H1 (cell line): ENCODE measurements around the gene SCNM1. TPM values are rescaled to one million over a fixed set of nuclear protein-coding genes. Genes with fewer than 3 reads are reported as not detected.

Source experiments
- CTCF ChIA-PET: fragments of 300-600 bp; sonication (Branson Sonifier 250); formaldehyde crosslinking; loops from one replicate; lab custom pipeline; 2021; ENCODE audit not compliant: partially characterized antibody; lab: Charles Lee
- POLR2A ChIA-PET: fragments of 300-600 bp; sonication (Branson Sonifier 250); formaldehyde crosslinking; loops from one replicate; lab custom pipeline; 2021; ENCODE audit warnings: inconsistent platforms; ENCODE audit not compliant: partially characterized antibody; lab: Charles Lee
- DNase-seq, 2 experiments: peaks; one replicate each; pipeline versions ENCODE4 v3.0.0 to v3.0.0-alpha.2; 2010 to 2022; ENCODE audit warnings: low spot score in 2 of 2, low read depth in 1 of 2, mixed read lengths in 1 of 2
- FAIRE-seq: peaks from 2 replicates; lab custom pipeline; 2011; peaks lifted over from hg19 to GRCh38; lab: Jason Lieb, UNC
- H2AFZ ChIP-seq: 2 replicates; pipeline ENCODE4 v1.8.1; 2012; ENCODE audit warnings: low read length, inconsistent platforms
- H2AK5ac ChIP-seq: 2 replicates; pipeline ENCODE4 v1.6.1; 2013; ENCODE audit warnings: low read depth, low read length
- H2BK120ac ChIP-seq: replicated peaks from 2 replicates; pipeline ENCODE3; 2013; ENCODE audit warnings: low read depth, low read length, inconsistent platforms
- H2BK12ac ChIP-seq: 2 replicates; pipeline ENCODE4 v1.6.1; 2013; ENCODE audit warnings: low read depth, low read length
- H2BK15ac ChIP-seq: 2 replicates; pipeline ENCODE4 v1.6.1; 2013; ENCODE audit warnings: low read length
- H2BK20ac ChIP-seq: 2 replicates; pipeline ENCODE4 v1.6.1; 2013; ENCODE audit warnings: low read length
- H2BK5ac ChIP-seq: 2 replicates; pipeline ENCODE4 v1.6.1; 2013; ENCODE audit warnings: low read depth, low read length
- H3K14ac ChIP-seq: 2 replicates; pipeline ENCODE4 v1.6.1; 2013; ENCODE audit warnings: inconsistent platforms; ENCODE audit not compliant: insufficient read length
- H3K18ac ChIP-seq: 2 replicates; pipeline ENCODE4 v1.6.1; 2013; ENCODE audit warnings: low read length; ENCODE audit errors: extremely low read depth
- H3K23ac ChIP-seq: 2 replicates; pipeline ENCODE4 v1.6.1; 2013; ENCODE audit warnings: inconsistent platforms; ENCODE audit not compliant: insufficient read length
- H3K23me2 ChIP-seq: 2 replicates; pipeline ENCODE4 v1.6.1; 2013; ENCODE audit warnings: low read depth, low read length
- H3K27ac ChIP-seq: 2 replicates; pipeline ENCODE4 v1.6.1; 2011; ENCODE audit warnings: low read depth, low read length, inconsistent platforms
- H3K27me3 ChIP-seq, 4 experiments: replicated peaks in 1 of 4; 1 replicate in 1 of 4; 2 replicates in 3 of 4; pipeline versions ENCODE4 v1.6.1 to v1.8.1; 2011 to 2013; ENCODE audit warnings: low read length in 3 of 4, mild to moderate bottlenecking in 3 of 4, inconsistent platforms in 2 of 4, mixed read lengths in 2 of 4, moderate library complexity in 1 of 4; ENCODE audit not compliant: control insufficient read depth in 3 of 4, insufficient read depth in 3 of 4; ENCODE audit errors: extremely low read depth in 1 of 4
- H3K36me3 ChIP-seq, 4 experiments: 2 replicates each; pipeline versions ENCODE4 v1.6.1 to v1.8.1; 2011 to 2013; ENCODE audit warnings: mild to moderate bottlenecking in 4 of 4, low read length in 3 of 4, moderate library complexity in 2 of 4, control low read depth in 1 of 4, inconsistent platforms in 1 of 4; ENCODE audit not compliant: insufficient read depth in 4 of 4, control insufficient read depth in 2 of 4
- H3K4ac ChIP-seq: replicated peaks from 2 replicates; pipeline ENCODE3; 2013; ENCODE audit warnings: low read length, low read depth, mixed read lengths, inconsistent platforms; ENCODE audit not compliant: insufficient read length
- H3K4me1 ChIP-seq, 4 experiments: replicated peaks in 1 of 4; 1 replicate in 1 of 4; 2 replicates in 3 of 4; pipeline versions ENCODE4 v1.6.1 to v1.8.1; 2011 to 2013; ENCODE audit warnings: low read length in 3 of 4, inconsistent platforms in 2 of 4, mixed read lengths in 1 of 4; ENCODE audit not compliant: insufficient read depth in 4 of 4, control insufficient read depth in 3 of 4
- H3K4me2 ChIP-seq, 2 experiments: 2 replicates each; pipeline versions ENCODE4 v1.6.1 to v1.8.1; 2011 to 2013; ENCODE audit warnings: low read depth in 2 of 2, low read length in 2 of 2, control low read depth in 1 of 2, inconsistent platforms in 1 of 2, mild to moderate bottlenecking in 1 of 2; ENCODE audit not compliant: insufficient read depth in 1 of 2
- H3K4me3 ChIP-seq, 4 experiments: fragments of 200-600, 300-600 bp in 1 of 4; sonication (generic), shearing (Covaris generic), sonication (Bioruptor Twin) in 1 of 4; 2 replicates each; pipeline versions ENCODE4 v1.5.1 to v1.8.1; 2011 to 2016; ENCODE audit warnings: low read length in 4 of 4, low read depth in 3 of 4, control low read depth in 2 of 4, inconsistent platforms in 2 of 4, mild to moderate bottlenecking in 2 of 4, mixed read lengths in 1 of 4, moderate library complexity in 1 of 4; ENCODE audit not compliant: insufficient read depth in 2 of 4; ENCODE audit errors: extremely low read depth in 1 of 4
- H3K56ac ChIP-seq: replicated peaks from 2 replicates; pipeline ENCODE3; 2013; ENCODE audit warnings: low read depth, mild to moderate bottlenecking, mixed read lengths, low read length, inconsistent platforms; ENCODE audit not compliant: insufficient read length
- H3K79me1 ChIP-seq: 2 replicates; pipeline ENCODE4 v1.6.1; 2013; ENCODE audit warnings: low read depth, low read length, control low read depth
- H3K79me2 ChIP-seq, 2 experiments: 2 replicates each; pipeline versions ENCODE4 v1.6.1 to v1.8.1; 2012 to 2013; ENCODE audit warnings: low read length in 2 of 2, mild to moderate bottlenecking in 2 of 2, inconsistent platforms in 1 of 2; ENCODE audit not compliant: insufficient read depth in 2 of 2, control insufficient read depth in 1 of 2
- H3K9ac ChIP-seq, 4 experiments: replicated peaks in 1 of 4; 1 replicate in 1 of 4; 2 replicates in 3 of 4; pipeline versions ENCODE4 v1.6.1 to v1.8.1; 2011 to 2013; ENCODE audit warnings: low read depth in 3 of 4, low read length in 3 of 4, control low read depth in 2 of 4, mild to moderate bottlenecking in 2 of 4, moderate library complexity in 2 of 4, inconsistent platforms in 1 of 4; ENCODE audit errors: extremely low read depth in 1 of 4
- H3K9me3 ChIP-seq, 2 experiments: 2 replicates each; pipeline versions ENCODE4 v1.6.1 to v1.8.1; 2012 to 2013; ENCODE audit warnings: mild to moderate bottlenecking in 2 of 2, moderate library complexity in 2 of 2, control low read depth in 1 of 2, inconsistent platforms in 1 of 2, low read depth in 1 of 2, low read length in 1 of 2, mixed read lengths in 1 of 2; ENCODE audit not compliant: insufficient read depth in 2 of 2
- H4K20me1 ChIP-seq, 2 experiments: replicated peaks in 1 of 2; 2 replicates each; pipeline versions ENCODE3 to v1.8.1; 2011 to 2013; ENCODE audit warnings: inconsistent platforms in 2 of 2, low read length in 2 of 2, mild to moderate bottlenecking in 1 of 2; ENCODE audit not compliant: insufficient read depth in 2 of 2, control insufficient read depth in 1 of 2
- H4K5ac ChIP-seq: 2 replicates; pipeline ENCODE4 v1.6.1; 2013; ENCODE audit warnings: low read length, low read depth, mixed read lengths, inconsistent platforms; ENCODE audit not compliant: insufficient read length
- H4K8ac ChIP-seq: 2 replicates; pipeline ENCODE4 v1.8.0; 2013; ENCODE audit warnings: mild to moderate bottlenecking, moderate library complexity, low read length, inconsistent platforms; ENCODE audit not compliant: insufficient read depth; ENCODE audit errors: extremely low read depth
- H4K91ac ChIP-seq: replicated peaks from 2 replicates; pipeline ENCODE3; 2013; ENCODE audit warnings: low read length, mixed read lengths, inconsistent platforms; ENCODE audit not compliant: insufficient read length
- WGBS, 2 experiments: shearing (Covaris generic) in 1 of 2; methylation state at CpG; one replicate each; pipeline versions ENCODE4 v1.1.6 to v1.1.7; 2013 to 2015; ENCODE audit warnings: low lambda C conversion rate in 2 of 2, mixed read lengths in 2 of 2, inconsistent platforms in 1 of 2, low coverage in 1 of 2, missing lambda C conversion rate in 1 of 2; ENCODE audit not compliant: insufficient replicate concordance in 2 of 2, insufficient coverage in 1 of 2, insufficient read length in 1 of 2; ENCODE audit errors: extremely low coverage in 1 of 2, missing lambda C conversion rate in 1 of 2; 5-methylcytosine and 5-hydroxymethylcytosine counted together
- polyA plus RNA-seq, 7 experiments: library from polyadenylated mRNA; depleted of rRNA in 3 of 7; stranded (reverse) in 5 of 7; unstranded in 2 of 7; fragments of >200 nt in 5 of 7; fragments of 200-250 nt in 2 of 7; gene quantifications; 1 replicate in 5 of 7; 2 replicates in 1 of 7; 4 replicates in 1 of 7; pipeline versions ENCODE4 v1.2.1 to v1.2.3, GENCODE V29; 2011 to 2013; ENCODE audit warnings: missing spikeins in 2 of 7, mixed read lengths in 2 of 7
- total RNA-seq: library from RNA; stranded (reverse); fragmentation: NEBNext Ultra II Directional; extraction: Animal tissue kit (Norgen Biotek cat#: 25700); gene quantifications from 2 replicates; pipeline ENCODE4 v1.2.1, GENCODE V29; 2021

Gene SCNM1
- total and polyA plus RNA-seq, 2 of the 8 experiments (the other 6 are each of a cell fraction or from before 2014, with no cell fraction given) = 13.6 to 46.2 TPM

GRCh38 chr1:151146412-151147131 is 19.4 kb upstream of the SCNM1 start, which contains the start of gene SEMA6C:
SEMA6C (minus strand) TSS chr1:151146631; CDS start chr1:151142621, 4,010 bp downstream.
- 2% methylated on average over 47 of the region's 61 CpGs; no CpG with 5 or more reads in 1 of the 2 experiments for WGBS, 2 experiments
- H3K23ac ChIP-seq = no peak within 1 kb of the TSS
- no peak within 1 kb of the TSS for H2BK5ac ChIP-seq
- H3K79me1 ChIP-seq = peaks cover 5% of the 10 kb centered on the region; the same call in 1 of the 2 replicates
- peaks cover 15 to 31% (median 21%) of the 10 kb centered on the region in 4 experiments for H3K4me1 ChIP-seq
- peak within 1 kb of the TSS; percentile 36; the same call in 1 of the 2 replicates for H4K8ac ChIP-seq
- no peak within 1 kb of the TSS for H2AK5ac ChIP-seq
- H3K9me3 ChIP-seq = no peaks in the 10 kb centered on the region
- H3K4ac ChIP-seq = peak within 1 kb of the TSS; percentile 72
- H3K9ac ChIP-seq = peak within 1 kb of the TSS; percentile 46 to 63 (median 56)
- peaks cover 16% of the 10 kb centered on the region for H3K23me2 ChIP-seq
- H4K5ac ChIP-seq = no peak within 1 kb of the TSS
- H3K14ac ChIP-seq = no peak within 1 kb of the TSS
- H2BK12ac ChIP-seq = no peak within 1 kb of the TSS; the same call in 1 of the 2 replicates
- H4K20me1 ChIP-seq = no peaks in the 10 kb centered on the region
- H3K79me2 ChIP-seq = no peaks in the 10 kb centered on the region
- H3K27ac ChIP-seq = no peak within 1 kb of the TSS
- peak within 1 kb of the TSS; percentile 81 to 88 (median 85) for H3K4me3 ChIP-seq
- H2BK20ac ChIP-seq = no peak within 1 kb of the TSS
- H4K91ac ChIP-seq = peak within 1 kb of the TSS; percentile 66
- H3K4me2 ChIP-seq = peak within 1 kb of the TSS; percentile 98 to 100
- H2AFZ ChIP-seq = peak within 1 kb of the TSS; percentile 91
- DNase-seq (peak in 1 of 2 experiments; percentile 90), FAIRE-seq (no peak)
- ChIA-PET POLR2A (interaction anchor here (1.0 to 10.7 kb wide), 4 partner anchors 10 to 98 kb away, joined by 3 to 124 read pairs (median 4); partner anchors contain the start of gene TNFAIP8L2), CTCF (interaction anchor here (0.7 to 1.6 kb wide), 7 partner anchors 9 to 119 kb away, joined by 3 to 5 read pairs (median 3); partner anchors contain the start of genes GABPB2 and TNFAIP8L2)
- H3K56ac ChIP-seq = no peak within 1 kb of the TSS
- H3K18ac ChIP-seq = peak within 1 kb of the TSS; percentile 85
- H2BK15ac ChIP-seq = 0 out of 2 replicates have a peak within 1 kb of the TSS, but pooled peaks have one; percentile 49
- no peak within 1 kb of the TSS for H2BK120ac ChIP-seq
- H3K36me3 ChIP-seq = no peaks in the 10 kb centered on the region
- peaks cover 0 to 17% (median 8%) of the 10 kb centered on the region in 4 experiments; a peak in 5 of 7 replicates for H3K27me3 ChIP-seq
